ENCODE data around the gene DNAJB11. TPM values are rescaled to one million over a fixed set of nuclear protein-coding genes. Genes with fewer than 3 reads are reported as not detected.
"Not testable (repeated sequence)": the region's sequence is repeated elsewhere in the genome, so short reads cannot be mapped to it uniquely, and the experiment has no call there.

DNAJB11 gene
- total and polyA plus RNA-seq, 2 experiments from 2014 or later: 72.6 to 85.6 TPM

DNA sequence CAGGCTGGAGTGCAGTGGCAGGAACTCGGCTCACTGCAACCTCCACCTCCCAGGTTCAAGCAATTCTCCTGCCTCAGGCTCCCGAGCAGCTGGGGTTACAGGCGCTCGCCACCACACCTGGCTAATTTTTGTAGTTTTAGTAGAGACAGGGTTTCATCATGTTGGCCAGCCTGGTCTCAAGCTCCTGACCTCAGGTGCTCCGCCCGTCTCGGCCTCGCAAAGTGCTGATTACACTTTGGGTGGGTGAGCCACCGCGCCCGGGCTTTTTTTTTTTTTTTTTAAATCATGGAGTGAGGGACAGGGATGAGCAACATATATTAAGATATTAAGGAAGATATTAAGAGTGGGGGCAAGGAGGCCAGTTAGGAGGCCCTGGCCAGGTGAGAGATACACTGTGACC, 1.2 kb upstream of the DNAJB11 start:
- H3K4me3 ChIP-seq: peak overlapping the region; percentile 64
- not testable (repeated sequence) for H3F3A ChIP-seq (replicated peaks; ENCODE audit: low read depth); H3K27me3 ChIP-seq (ENCODE audit: insufficient read depth); H3K9me2 ChIP-seq (ENCODE audit: insufficient read depth); H4K20me1 ChIP-seq (replicated peaks; ENCODE audit: insufficient read depth); H3K9me3 Mint-ChIP-seq; H3K27me3 Mint-ChIP-seq (ENCODE audit: insufficient read depth, low read depth, poor library complexity); H3K27ac ChIP-seq (ENCODE audit: low read depth); ATAC-seq; H2AFZ ChIP-seq; DNase-seq (ENCODE audit: low spot score)
- H3K27ac Mint-ChIP-seq: peak overlapping the region; percentile 98
- H3K4me1 Mint-ChIP-seq: peaks cover 21% of the 10 kb centered on the region
- H3K4me3 Mint-ChIP-seq: peak overlapping the region; percentile 88
- peaks cover 32% of the 10 kb centered on the region for H3K79me2 ChIP-seq (replicated peaks; ENCODE audit: insufficient read depth)
- peaks cover 23% of the 10 kb centered on the region; the same call in 1 of the 2 replicates for H3K36me3 ChIP-seq (ENCODE audit: insufficient read depth)
- peak overlapping the region; percentile 81 for H3K4me2 ChIP-seq
- H3K36me3 Mint-ChIP-seq (ENCODE audit: low read depth): peaks cover 17% of the 10 kb centered on the region; the same call in 2 of the 3 replicates
- H3K4me1 ChIP-seq (ENCODE audit: insufficient read depth): peaks cover 25% of the 10 kb centered on the region

DNA sequence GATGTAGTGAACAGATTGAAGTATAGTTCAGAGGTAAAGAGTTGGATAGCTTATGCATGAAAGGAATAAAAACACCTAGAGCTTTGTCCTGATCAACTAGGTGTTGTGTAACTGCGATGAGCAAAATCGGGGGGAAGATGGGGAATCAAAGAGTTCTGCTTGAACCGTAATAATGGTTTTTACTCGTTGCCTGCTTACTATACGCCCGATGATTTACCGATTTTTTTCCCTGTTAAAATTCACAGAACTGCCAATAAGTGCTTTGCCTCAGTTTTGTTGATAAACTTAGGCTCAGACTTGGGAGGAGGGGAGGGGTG, 783 bp upstream of the DNAJB11 start:
- H3K79me2 ChIP-seq (replicated peaks; ENCODE audit: insufficient read depth): peaks cover 35% of the 10 kb centered on the region
- no peaks in the 10 kb centered on the region for H3K9me3 Mint-ChIP-seq

More for the DNA sequence above, 783 bp upstream of the DNAJB11 start:
- H3K27ac Mint-ChIP-seq: peak overlapping the region; percentile 98
- TF ChIP-seq EZH2phosphoT487 (IDR thresholded peaks at IDR 0.05; ENCODE audit: unreplicated experiment) (no peak), JUNB (IDR thresholded peaks at IDR 0.05; ENCODE audit: unreplicated experiment) (no peak), CREB1 (CRISPR knock-in tag; IDR thresholded peaks at IDR 0.05; ENCODE audit: low read depth) (no peak), POLR2AphosphoS5 (IDR thresholded peaks at IDR 0.05; ENCODE audit: low read depth) (no peak), ZNF114 (CRISPR knock-in tag; IDR thresholded peaks at IDR 0.05) (no peak)
- TF ChIP-seq, protein P1, sequence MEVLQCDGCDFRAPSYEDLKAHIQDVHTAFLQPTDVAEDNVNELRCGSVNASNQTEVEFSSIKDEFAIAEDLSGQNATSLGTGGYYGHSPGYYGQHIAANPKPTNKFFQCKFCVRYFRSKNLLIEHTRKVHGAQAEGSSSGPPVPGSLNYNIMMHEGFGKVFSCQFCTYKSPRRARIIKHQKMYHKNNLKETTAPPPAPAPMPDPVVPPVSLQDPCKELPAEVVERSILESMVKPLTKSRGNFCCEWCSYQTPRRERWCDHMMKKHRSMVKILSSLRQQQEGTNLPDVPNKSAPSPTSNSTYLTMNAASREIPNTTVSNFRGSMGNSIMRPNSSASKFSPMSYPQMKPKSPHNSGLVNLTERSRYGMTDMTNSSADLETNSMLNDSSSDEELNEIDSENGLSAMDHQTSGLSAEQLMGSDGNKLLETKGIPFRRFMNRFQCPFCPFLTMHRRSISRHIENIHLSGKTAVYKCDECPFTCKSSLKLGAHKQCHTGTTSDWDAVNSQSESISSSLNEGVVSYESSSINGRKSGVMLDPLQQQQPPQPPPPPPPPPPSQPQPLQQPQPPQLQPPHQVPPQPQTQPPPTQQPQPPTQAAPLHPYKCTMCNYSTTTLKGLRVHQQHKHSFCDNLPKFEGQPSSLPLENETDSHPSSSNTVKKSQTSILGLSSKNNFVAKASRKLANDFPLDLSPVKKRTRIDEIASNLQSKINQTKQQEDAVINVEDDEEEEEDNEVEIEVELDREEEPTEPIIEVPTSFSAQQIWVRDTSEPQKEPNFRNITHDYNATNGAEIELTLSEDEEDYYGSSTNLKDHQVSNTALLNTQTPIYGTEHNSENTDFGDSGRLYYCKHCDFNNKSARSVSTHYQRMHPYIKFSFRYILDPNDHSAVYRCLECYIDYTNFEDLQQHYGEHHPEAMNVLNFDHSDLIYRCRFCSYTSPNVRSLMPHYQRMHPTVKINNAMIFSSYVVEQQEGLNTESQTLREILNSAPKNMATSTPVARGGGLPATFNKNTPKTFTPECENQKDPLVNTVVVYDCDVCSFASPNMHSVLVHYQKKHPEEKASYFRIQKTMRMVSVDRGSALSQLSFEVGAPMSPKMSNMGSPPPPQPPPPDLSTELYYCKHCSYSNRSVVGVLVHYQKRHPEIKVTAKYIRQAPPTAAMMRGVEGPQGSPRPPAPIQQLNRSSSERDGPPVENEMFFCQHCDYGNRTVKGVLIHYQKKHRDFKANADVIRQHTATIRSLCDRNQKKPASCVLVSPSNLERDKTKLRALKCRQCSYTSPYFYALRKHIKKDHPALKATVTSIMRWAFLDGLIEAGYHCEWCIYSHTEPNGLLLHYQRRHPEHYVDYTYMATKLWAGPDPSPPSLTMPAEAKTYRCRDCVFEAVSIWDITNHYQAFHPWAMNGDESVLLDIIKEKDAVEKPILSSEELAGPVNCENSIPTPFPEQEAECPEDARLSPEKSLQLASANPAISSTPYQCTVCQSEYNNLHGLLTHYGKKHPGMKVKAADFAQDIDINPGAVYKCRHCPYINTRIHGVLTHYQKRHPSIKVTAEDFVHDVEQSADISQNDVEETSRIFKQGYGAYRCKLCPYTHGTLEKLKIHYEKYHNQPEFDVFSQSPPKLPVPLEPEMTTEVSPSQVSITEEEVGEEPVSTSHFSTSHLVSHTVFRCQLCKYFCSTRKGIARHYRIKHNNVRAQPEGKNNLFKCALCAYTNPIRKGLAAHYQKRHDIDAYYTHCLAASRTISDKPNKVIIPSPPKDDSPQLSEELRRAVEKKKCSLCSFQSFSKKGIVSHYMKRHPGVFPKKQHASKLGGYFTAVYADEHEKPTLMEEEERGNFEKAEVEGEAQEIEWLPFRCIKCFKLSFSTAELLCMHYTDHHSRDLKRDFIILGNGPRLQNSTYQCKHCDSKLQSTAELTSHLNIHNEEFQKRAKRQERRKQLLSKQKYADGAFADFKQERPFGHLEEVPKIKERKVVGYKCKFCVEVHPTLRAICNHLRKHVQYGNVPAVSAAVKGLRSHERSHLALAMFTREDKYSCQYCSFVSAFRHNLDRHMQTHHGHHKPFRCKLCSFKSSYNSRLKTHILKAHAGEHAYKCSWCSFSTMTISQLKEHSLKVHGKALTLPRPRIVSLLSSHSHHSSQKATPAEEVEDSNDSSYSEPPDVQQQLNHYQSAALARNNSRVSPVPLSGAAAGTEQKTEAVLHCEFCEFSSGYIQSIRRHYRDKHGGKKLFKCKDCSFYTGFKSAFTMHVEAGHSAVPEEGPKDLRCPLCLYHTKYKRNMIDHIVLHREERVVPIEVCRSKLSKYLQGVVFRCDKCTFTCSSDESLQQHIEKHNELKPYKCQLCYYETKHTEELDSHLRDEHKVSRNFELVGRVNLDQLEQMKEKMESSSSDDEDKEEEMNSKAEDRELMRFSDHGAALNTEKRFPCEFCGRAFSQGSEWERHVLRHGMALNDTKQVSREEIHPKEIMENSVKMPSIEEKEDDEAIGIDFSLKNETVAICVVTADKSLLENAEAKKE (CRISPR knock-in tag; IDR thresholded peaks at IDR 0.05): no peak
- TF ChIP-seq, protein P2, sequence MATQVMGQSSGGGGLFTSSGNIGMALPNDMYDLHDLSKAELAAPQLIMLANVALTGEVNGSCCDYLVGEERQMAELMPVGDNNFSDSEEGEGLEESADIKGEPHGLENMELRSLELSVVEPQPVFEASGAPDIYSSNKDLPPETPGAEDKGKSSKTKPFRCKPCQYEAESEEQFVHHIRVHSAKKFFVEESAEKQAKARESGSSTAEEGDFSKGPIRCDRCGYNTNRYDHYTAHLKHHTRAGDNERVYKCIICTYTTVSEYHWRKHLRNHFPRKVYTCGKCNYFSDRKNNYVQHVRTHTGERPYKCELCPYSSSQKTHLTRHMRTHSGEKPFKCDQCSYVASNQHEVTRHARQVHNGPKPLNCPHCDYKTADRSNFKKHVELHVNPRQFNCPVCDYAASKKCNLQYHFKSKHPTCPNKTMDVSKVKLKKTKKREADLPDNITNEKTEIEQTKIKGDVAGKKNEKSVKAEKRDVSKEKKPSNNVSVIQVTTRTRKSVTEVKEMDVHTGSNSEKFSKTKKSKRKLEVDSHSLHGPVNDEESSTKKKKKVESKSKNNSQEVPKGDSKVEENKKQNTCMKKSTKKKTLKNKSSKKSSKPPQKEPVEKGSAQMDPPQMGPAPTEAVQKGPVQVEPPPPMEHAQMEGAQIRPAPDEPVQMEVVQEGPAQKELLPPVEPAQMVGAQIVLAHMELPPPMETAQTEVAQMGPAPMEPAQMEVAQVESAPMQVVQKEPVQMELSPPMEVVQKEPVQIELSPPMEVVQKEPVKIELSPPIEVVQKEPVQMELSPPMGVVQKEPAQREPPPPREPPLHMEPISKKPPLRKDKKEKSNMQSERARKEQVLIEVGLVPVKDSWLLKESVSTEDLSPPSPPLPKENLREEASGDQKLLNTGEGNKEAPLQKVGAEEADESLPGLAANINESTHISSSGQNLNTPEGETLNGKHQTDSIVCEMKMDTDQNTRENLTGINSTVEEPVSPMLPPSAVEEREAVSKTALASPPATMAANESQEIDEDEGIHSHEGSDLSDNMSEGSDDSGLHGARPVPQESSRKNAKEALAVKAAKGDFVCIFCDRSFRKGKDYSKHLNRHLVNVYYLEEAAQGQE (IDR thresholded peaks at IDR 0.05; ENCODE audit: unreplicated experiment): no peak
- TF ChIP-seq, protein P3, sequence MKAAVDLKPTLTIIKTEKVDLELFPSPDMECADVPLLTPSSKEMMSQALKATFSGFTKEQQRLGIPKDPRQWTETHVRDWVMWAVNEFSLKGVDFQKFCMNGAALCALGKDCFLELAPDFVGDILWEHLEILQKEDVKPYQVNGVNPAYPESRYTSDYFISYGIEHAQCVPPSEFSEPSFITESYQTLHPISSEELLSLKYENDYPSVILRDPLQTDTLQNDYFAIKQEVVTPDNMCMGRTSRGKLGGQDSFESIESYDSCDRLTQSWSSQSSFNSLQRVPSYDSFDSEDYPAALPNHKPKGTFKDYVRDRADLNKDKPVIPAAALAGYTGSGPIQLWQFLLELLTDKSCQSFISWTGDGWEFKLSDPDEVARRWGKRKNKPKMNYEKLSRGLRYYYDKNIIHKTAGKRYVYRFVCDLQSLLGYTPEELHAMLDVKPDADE (IDR thresholded peaks at IDR 0.05): no peak
- H3K4me1 Mint-ChIP-seq: peaks cover 21% of the 10 kb centered on the region
- H3K36me3 Mint-ChIP-seq (ENCODE audit: low read depth): peaks cover 21% of the 10 kb centered on the region; the same call in 2 of the 3 replicates
- ATAC-seq: no peak
- Histone ChIP-seq H3F3A (replicated peaks; ENCODE audit: low read depth) (peaks cover 2% of the 10 kb centered on the region; the same call in 1 of the 2 replicates), H3K27me3 (ENCODE audit: insufficient read depth) (no peaks in the 10 kb centered on the region), H3K36me3 (ENCODE audit: insufficient read depth) (peaks cover 26% of the 10 kb centered on the region; the same call in 1 of the 2 replicates), H3K9me2 (ENCODE audit: insufficient read depth) (no peaks in the 10 kb centered on the region), H2AFZ (no peak overlapping the region), H4K20me1 (replicated peaks; ENCODE audit: insufficient read depth) (peaks cover 3% of the 10 kb centered on the region; the same call in 1 of the 2 replicates), H3K4me3 (peak overlapping the region; percentile 64), H3K27ac (ENCODE audit: low read depth) (peak overlapping the region; percentile 70; the same call in 1 of the 2 replicates), H3K4me2 (peak overlapping the region; percentile 81), H3K4me1 (ENCODE audit: insufficient read depth) (peaks cover 25% of the 10 kb centered on the region)
- H3K4me3 Mint-ChIP-seq: peak overlapping the region; percentile 88
- no peak for DNase-seq (ENCODE audit: low spot score)
- H3K27me3 Mint-ChIP-seq (ENCODE audit: insufficient read depth, low read depth, poor library complexity): peaks cover 7% of the 10 kb centered on the region
